GM21515 (cell line): Measurements from ENCODE around the gene CHRND.

ENCODE experiments used
- ATAC-seq: cut with Tn5 transposase; IDR thresholded peaks from one replicate; pipeline ENCODE4 v1.9.1; 2021; ENCODE audit not compliant: unreplicated experiment

Gene CHRND

DNA sequence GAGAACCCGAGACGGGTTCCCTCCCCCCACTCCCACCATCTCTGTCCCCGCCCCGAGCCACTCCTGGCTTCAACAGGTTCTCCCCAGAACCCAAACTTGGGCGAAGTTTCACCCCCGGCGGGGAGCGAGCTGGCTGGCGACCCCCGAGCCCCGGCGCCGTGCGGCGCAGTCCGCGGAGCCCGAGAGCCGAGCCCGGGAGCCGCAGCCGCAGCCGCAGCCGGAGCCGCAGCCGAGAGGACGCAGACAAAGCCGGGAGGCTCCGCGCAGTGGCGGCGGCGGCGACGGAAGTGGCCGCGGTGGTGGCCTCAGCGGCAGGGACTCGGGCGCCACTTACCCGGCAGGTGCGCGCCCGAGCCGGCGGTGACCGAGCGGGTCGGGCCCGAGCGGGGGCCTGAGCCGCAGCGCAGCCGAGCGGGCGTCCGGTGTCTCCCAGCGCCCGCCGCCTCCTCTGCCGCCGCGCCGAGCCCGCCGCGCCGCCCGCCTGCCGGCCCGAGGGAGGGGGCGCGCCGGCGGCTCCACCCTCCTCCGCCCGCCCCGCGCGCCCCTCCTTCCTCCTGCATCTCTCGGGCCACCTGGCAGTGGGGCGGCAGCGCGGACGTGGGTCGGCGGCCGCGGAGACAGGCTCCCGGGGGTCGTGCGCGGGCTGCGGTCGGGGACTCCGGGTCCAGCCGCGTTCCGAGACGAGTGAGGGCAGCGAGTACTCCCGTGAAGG is 38.4 kb upstream of the CHRND start, which contains the start of gene ECEL1:
ECEL1 (minus strand) TSS at position 450 of the 712 bp plus-strand sequence. CDS start 1,181 bp downstream, outside the sequence.
- ATAC-seq, result no peak

DNA sequence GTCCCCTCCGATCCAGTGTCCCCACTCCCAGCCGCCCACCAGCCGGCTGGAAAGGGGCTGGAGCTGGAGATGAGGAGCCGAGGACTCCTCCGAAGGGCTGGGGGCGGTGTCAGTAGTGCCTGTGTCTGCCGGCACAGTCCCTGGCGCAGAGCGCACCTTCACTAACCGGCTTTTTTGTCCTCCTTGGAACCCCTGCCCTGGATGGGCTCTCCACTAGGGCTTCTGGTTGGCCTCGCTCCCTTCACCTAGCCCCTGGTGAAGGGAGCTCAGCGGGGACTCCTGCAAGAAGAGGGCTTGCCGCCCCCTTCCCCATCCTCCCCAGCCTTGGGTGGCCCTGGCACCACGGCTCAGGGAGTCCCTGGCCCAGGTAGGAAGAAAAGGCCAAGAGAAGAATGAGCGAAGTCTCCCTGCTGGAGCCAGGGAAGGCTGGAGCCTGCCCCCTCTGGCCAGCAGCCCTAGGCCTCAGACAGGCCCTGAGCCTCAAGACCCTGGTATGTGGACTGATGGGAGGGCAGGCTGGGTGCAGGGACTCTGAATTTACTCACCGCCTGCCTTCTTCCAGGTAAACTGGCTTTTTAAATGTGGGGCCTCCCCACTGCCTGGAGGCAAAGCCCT is 37.8 kb upstream of the CHRND start:
- ATAC-seq, result no peak

DNA sequence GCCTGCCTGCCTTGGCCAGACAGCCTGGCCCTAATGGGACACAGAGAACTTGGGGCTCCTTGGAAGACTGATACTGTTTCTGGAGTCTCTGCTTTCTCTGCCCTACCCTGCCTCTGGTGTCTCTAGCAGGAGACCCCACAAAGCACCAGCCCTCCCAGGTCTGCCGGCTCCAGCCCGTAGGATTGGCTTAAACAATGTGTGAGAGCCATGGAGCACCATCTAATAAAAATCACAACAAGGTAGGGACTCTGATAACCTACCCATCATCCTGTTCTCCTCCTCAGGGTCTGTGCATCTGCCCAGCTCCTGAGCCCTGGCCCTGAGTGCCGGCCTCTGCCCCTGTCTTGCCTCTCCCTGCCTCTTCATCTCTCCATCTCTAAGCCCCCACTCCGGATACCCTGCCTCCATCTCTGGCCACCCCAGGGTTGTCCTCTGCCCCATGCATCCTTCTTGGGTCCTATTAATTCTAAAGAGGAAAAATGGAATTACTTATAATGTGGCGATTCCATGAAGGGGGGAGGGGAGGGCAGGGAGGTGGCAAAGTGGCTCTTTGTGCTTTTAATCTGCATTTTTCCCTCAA is 37.1 kb upstream of the CHRND start:
- no peak for ATAC-seq

DNA sequence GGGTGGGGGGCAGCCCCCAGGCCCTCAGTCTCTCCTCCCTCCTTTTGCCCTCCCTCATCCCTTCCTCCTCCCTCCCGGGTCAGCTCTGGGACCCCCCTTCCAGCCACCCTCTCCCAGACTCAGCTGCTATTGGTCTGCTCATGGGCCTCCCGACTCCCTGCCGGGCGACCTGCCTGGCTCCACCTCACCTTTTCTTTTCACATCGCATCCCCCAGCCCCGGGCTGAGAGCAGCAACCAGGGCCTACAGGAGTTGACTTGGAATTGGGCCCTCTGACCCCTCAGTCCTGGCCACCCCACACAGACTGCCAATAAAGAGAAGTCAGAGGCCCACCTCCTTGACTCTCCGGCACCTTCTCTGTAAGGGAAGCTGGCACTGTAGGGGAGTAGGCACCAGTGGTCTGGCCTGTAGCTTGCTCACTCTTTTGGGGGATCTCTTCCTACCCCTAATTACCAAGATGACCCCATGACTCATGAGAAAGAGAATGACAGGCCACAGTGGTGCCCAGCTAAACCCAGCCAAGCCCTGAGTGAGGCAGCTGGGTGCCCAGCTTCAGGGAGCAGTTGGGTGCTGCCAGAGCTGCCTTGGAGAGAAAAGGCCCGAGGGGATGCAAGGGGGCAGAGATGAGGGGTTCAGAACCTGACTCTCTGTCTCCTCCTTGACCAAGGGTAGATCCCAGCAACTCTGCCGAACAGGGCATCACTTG is 36.3 kb upstream of the CHRND start:
- no peak for ATAC-seq

DNA sequence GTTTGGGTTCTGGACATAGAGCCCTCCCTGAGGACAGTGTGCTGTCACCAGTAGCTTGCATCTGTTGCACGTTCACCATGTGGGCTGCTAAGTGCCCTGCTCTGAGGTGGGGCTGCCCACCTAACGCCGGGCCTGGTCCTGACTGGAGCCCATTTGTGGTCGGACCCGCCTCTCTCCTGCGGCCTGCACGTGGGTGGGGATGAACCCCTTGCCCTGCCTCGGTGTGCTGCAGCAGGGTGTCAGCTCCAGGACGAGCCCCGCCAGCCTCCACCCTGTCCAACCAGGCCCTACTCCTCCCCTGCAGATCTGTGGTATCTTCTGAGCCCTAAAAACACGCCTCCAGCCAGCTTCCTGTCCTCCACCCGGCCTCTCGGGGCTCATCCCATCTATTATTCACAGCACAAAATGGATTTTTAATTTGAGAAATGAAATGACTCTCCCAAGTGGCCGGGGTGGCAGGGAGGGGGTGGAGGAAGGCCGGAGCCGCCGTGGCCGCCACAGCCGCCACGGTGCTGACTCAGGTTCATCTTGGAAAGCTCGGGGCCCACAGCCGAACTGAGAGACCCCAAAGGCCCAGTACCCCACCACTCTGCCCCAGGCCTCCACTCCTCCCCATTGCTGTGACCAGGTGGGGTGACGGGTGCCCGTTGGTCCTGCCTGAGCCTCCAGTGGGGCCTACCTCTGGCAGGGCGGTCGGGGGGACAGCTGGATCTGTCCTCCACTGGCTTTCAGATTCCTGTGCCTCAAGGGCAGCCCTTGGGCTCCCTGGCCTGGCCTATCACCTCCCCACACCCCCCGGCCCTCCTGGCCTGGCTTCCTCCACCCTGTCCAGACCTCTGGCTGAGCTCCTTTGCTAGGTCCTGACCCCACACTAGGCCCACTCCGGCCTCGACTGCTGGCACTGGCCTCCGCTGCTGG is 35.5 kb upstream of the CHRND start:
- ATAC-seq, result no peak

DNA sequence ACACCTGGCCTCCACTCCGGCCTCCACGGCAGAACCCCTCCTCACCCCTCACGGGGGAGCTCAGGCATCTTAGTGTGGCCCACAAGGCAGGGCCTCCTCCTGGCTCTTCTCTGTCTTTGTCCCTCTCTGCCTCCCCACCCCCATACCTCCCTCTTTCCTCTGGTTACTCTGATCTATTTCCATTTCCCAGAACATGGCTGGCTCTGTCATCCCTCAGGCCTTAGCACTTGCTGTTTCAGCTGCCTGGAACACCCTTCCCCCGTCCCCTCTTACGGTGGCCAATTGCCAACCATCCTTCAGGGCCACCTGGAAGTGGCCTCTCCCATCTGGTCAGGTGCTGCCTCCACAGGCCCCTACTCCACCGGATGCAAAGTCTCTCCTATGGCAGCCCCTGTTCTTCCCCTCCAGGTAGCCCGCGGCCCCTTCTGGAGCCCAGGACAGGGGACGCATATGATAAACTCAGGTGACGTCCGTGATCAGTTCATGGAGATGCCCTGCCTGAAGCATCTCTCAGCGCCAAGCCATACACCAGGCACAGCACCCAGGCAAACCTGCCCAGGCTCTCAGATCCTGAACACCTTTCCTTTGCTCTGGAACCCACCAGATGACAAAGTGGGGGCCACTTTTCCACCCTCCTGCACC is 34.7 kb upstream of the CHRND start:
- ATAC-seq, result no peak

DNA sequence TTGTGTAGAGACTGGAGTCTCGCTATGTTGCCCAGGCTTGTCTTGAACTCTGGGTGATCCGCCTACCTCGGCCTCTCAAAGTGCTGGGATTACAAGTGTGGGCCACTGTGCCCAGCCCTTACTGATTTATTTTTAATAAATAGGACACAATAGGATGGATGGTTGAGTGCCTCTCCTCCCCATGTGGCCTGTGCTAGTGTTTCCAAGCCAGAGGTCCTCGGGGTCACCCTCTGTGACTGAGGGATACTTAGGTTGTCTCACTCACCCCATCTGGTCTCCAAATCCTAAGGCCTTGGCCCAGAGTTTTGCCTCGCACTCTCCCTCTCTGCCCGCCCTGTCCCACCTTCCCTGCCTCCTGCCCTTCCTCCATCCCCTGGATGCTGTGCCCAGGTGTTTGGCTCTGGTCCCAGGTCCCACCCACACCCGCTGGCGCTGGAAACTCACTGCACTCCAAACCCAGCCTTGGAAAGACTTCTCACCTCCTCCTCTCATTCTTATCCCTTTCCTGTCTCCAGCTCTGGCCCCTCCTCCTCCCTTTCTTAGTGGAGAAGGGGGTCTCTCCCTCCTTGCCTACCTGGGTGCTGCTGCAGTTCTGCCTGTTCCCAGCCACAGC is 33.6 kb upstream of the CHRND start:
- no peak for ATAC-seq

DNA sequence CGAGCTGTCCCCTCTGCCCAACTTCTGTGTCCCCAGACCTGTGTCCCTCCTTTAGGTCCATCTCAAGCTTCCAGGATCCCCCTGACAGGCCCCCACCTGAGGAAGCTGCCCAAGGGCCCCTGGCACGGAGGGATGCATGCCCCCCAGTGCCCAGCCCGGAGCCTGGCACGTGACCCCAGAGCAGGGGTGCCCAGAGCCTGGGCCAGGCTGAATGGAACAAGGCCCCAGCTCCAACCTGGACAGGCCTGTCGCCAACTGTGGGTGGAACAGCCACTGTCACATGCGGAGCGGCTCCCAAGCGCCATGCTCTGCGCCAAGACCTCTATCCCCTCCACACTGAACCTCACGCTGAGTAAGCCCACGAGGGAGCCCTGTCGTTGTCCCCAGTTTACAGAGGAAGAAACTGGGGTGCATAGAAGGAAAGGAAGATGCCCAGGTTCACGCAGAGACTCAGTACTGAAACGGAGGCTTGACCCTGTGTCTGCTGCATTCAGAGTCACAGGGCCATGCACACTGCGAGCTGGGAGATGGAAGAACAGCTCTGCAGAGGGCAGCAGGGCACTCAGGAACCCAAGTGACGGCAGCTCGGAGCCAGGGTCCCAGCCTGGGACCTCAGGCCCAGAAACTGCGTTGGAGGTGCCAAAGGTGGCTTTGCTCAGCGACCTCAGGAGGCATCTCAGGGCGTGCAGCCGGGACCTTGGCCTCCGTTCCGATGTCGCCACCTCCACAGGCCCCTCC is 32.8 kb upstream of the CHRND start:
- no peak for ATAC-seq

DNA sequence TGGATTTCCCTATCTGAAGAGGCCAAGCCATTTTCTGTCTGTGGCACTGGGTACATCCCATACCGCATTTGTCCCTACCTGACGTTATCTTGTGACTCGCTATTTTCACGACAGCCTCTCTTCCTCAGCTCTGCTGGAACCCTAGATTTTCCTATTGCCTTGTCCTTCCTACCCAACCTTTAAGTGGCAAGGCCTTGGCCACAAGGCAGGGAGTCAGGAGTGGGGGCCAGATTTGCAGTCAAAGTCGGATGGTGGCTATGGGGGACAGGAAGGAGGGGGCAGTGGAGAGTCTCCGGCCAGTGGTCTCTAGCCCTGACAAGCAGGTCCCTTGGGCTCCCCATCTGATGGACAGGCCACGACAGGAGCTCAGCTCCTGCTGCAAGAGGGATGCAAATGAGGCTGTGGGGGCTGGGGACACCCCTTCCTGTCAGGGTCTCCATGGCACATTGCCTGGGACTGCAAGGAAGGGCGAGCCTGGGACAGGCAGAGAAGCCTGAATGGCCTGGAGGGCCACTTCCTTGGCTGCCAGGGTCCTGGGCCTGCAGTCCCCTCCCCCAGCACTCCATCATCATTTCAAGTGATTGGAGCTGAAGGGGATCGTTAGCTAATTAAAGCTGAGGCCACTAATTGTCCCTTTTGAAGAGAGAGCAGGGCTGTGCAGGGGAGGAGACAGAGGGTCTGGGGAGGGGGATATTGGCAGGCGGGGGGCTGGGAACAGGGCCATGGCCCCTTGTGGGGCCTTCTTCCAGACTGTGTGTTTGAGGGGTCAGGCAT is 32.1 kb upstream of the CHRND start:
- ATAC-seq, result no peak

DNA sequence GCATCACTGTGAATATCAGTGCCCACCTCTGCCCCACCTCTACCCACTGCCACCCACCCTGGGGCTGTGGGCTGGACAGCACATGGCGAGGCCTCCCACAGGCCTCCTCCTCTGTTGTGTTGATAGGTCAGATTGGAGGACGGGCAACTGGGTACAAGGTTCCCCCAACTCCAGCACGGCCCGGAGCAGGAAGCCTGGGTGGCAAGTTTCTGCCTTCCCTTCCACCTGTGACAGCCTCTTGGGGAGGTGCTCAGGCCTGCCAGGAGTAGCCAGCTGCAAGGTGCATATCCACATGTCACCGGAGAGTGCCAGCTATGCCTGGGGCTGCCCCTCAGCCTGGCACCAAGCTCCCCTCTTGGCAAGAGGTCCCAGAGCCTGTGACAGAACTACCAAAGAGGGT is 31.4 kb upstream of the CHRND start:
- ATAC-seq, result no peak

DNA sequence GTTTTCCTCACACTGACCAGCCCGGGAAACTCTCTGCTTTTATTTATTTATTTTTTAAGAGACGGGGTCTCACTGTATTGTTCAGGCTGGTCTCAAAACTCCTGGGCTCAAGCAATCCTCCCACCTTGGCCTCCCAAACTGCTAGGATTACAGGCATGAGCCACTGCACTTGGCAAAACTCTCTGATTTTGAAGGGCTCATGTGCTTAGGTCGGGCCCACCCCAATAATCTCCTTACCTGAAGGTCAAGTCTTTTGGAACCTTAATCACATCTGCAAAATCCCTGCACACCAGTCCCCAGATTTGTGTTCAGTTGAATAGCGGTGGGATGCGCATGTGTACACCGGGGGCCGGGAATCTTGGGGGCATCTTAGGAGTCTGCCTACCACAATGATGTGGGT is 30.7 kb upstream of the CHRND start:
- no peak for ATAC-seq

DNA sequence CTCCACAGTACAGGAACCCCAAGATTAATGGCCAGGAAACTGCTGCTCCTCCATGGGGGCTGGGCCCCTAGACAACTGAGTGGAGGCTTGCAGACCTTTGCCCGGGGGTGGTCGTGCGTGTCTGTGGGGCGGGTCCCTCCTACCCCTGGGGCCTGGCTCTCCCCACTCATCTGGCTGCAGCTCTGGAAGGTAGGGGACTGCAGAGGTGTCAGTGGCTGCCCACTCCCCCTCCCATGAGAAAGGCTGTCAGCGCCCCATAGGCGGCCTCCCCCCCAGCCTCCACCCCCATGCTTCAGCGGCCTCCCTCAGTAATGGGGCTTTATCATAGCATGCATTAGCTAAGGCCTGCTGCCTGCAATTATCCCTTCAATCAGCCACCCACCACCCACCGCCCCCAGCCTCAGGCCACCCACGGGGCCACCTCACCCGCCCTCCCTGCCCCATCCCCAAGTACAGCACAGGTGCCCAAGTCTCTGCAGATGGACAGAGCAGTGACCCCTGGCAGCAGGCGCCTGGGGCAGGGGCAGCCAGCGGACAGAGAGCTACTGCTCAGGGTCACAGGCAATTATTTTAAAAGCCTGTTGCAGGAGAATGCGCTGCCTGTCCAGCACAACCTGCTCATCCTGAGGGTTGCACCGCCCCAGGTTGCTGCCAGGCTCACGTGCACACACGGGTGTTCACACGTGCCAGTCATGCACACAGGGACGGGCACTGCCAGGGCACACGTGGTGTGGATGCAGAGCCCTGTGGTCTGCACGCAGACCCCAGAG is 29.3 kb upstream of the CHRND start:
- no peak for ATAC-seq

DNA sequence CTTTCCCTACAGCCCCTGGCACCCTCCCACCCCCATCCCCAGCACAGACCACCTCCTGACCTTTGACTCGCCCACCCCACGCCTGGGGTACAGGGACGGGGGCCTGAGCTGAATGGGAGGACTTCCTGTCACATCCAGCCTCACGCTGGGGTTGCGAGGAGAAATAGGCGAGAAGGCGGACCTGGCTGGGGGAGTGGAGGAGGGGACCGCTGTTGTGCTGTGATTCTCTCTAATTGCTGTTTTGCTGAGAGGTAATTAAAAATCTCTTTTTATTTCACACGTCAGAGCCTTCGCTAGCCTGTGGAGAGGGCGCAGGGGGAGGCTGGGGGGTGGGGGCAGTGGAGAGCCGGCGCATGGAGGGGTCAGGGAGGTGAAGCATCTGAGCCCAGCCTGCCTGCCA is 28.6 kb upstream of the CHRND start:
- no peak for ATAC-seq

DNA sequence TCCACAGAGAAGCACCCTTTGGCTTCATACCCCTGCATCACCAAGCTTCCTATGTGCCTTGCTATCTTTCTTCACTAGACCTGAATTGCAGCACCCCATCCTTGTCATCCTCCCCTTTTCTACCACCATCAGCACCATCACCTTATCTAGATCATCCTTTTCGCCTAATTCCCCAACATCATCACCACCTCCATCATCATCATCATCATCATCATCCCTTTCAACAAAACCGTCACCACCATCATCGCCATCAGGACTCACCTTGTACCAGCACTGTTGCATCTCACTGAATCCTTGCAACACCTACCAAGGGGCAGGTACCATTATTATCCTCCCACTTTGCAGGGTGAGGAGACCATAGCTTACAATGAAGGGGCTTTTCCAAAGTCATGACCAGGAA is 27.5 kb upstream of the CHRND start:
- no peak for ATAC-seq

DNA sequence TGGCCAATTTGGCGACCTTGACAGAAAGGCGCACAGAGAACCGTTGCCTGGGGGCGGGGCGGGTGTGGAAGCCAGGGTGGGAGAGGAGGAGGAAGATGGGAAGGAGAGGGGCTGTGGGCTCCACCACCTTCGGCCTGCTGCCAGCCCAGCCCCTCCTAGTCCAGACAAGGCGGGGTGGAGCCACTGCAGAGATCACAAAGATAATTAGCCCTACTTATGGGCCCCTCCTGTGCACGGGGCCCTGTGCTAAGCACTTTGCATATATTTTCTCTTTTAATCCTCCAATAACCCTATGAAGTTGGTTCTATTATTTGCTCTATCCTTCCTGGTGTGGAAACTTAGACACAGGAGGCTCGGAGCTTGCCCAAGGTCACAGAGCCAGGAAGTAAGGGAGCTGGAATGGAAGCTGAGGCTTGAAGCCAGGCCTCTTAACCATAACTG is 24.6 kb upstream of the CHRND start:
- ATAC-seq, result no peak

DNA sequence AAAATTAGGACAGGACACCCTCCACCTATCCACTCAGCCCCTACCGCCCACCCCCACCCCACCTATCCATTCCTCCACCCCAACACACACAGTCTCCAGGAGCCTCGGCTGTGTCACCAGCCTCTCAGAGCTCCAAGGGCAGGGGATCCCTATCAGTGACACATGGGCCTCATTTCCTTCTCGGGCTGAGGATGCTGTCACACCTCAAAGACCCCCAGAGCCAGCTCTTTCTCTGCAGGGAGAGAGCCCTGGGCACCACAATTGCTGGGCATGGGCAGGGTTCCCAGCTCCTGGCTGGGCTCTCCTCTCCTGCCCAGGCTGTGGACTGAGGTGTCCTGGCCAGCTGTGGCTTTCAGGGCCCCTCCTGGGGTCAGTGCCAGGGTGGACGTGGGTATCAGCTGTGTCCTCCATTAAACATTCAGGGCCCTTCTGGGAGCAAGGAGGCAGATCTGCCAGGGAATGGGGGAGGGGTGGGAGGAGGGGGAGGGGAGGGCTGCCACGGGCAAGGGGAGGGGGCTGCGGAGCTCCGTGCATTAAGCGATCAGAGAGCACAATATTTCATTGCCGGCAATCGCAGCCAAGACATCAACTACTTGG is 24.1 kb upstream of the CHRND start:
- no peak for ATAC-seq

DNA sequence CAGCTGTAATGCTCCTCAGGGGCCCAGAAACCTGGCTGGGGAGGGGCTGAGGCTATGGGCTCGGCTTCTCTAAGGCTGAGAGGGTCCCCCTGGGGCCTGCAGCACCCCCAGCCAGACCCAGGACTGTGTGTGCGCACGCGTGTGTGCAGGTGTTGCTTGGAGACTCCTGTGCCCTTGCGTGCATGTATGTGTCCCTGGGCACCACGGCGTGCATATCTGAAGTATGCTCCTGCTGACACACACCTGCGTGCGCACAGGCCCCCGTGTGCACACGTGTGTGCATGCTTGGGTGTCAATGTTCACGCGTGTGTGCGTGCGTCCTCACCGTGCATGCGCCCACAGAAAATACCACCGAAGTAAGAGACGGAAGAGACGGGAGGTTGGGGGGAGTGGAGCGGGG is 23.4 kb upstream of the CHRND start:
- no peak for ATAC-seq
